HUDEP-2 (cell line): ENCODE data around the gene ZNF160.

ENCODE experiments used
- DNase-seq, 76 experiments: peaks; one replicate each; lab custom pipeline; 2025; ENCODE audit not compliant: unreplicated experiment in 76 of 76; lab: John Stamatoyannopoulos, UW

The ZNF160 gene

DNA sequence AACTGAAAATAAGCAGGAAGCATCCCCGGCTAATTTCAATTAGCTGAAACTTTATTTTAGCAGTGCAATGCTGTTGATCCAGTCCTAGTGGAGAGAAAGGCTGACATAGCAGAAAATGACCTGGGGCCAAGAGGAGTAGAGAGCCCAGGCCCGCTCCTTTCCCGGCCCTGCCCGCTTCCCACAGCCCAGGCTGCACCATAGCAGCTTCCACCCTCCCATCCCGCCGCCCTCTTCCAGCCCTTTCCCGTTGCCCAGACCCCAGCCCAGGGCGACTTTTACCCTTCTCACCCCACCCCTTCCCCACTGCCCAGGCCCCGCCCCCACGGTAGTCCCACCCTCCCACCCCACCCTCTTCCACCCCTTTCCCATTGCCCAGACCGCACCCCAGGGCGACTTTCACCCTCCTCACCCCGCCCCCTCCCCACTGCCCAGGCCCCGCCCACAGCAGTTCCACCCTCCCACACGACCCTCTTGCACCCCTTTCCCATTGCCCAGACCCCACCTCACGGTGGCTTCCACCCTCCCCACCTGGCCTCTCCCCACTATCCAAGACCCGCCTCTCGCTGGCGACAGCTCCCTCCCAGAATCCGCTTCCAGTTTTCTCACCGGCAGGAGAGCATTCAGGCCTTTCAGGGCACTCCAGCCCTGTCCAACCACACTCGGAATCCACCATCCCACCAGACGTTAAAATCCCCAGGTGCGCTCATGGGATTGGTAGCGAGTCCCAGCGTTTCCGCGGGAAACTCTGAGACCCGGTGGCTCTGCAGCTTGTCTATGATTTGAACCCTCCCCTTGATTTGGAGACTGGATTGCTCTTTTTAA is 8.3 kb downstream of the ZNF160 start:
- DNase-seq, result no peak

DNA sequence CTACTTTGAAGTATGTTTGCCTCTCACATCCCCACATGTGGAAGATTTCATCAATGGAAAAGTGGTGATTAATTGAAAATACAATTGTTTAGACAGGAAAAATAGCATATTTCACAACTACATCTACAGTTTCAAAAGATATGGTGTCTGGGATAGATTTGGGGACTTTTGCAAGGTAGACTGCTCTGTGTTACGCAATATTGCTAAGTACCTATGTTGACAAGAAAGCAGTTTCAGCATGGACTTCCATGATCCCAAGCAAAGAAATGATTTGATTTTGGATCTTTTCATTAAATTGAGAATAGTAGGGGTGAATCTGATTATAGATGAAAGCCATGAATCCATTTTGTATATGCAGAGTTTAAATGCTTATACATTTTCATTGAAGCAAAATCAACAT is 10.5 kb downstream of the ZNF160 start:
- DNase-seq, result no peak

DNA sequence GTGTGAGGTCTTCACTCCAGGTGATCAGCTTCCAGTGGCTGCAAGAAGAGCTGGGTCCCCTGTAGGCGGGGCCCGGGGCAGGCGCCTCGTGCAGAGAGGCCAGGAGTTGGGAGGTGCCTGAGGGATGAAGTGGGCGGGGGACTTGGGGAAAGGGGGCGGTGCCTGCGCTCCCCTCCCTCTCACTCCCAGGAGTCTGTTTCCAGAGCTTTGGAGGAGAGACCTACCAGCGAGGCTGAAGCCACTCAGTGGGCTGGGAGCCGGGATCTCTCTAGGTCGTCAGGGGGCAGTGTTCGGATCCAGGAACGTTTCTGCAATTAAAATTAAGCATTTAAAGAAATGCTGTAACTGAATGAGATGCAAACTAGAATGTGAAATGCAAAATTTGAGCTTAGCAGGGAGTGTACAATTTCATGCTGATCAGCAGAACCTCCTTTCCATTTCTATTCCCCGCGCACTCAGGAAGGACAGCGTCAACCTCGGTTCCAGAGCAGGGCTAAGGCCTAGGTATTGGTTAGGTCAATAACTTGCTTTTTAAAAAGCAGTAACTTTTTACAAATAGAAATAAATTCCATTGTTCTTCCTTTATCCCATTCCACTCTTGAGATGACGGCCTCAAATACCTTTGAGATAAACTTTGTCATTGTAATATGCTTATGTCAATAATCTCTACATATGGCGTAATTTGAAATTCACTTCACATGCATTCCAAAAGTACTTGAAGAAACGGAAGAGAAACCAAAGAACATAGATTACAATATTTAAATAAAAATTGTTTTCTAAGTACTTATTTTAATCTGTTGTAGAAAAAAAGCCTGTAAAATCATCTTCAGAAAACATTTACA is 11.6 kb downstream of the ZNF160 start:
- DNase-seq, result no peak

DNA sequence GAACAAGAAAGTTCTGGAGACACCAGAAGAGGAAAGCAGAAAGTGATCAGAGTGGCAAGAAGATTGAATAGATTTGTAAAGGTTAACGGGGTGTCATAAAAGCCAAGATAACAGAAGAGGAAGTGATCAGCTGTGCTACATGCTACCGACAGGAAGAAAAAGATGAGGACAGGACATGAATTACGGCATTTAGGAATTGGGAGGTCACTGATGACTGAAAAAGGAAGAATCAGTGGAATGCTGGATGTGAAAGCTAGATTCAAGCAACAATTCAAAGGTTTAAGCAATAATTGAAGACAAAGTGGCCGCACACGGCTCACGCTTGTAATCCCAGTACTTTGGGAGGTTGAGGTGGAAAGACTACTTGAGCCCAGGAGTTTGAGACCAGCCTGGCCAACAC is 15.1 kb downstream of the ZNF160 start:
- DNase-seq, result no peak

DNA sequence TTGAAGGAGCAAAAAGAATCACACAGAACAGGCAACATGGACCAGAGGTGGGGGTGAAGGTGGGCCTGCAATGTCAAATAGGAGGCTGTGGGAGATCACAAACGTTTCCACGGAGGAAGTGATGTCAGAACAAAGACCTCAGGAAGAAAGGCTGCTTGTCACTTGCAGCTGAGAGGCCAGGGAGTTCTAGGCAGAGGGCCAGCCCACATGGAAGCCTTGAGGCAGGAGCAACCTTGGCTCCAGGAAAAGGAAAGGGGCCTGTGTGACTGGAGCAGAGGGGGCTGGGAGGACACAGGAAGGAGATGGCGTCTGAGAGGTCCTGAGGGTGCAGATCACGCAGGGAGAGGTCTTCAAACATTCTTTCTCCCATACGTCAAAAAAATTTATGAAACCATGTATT is 16.3 kb downstream of the ZNF160 start:
- DNase-seq, result no peak

DNA sequence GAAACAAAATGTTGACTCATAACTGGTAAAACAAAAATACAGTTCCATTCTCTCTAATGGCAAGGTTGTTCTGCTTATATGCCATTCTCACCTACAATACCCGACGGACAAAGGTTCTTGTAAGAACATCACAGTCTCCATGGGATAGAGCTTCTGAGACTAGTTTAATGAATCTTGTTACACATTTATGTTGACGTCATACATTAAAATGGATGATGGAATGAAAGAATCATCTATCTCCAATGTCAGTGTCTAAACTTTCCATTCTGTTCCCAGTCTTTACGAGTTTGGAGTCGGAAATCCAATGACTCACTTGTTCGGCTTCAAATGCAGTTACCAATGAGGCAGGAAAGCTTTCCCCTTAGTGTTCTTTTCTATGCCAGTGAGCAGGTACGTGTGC is 17.7 kb downstream of the ZNF160 start:
- no peak for DNase-seq

DNA sequence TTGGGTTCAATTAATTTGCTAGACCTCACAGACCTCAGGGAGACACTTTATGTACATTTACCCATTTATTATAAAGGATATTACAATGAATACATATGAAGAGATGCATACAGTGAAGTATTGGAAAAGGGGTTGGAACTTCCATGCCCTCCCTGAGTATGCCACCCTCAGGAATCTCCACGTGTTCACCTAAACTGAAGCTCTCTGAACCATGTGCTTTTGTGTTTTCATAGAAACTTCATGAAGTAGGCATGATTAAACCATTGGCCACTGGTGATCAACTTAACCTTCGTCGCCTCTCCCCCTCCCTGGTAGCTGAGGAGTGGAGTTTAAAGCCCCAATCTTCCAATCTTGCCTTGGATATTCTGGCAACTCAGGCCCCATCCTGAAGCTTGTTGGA is 20.3 kb downstream of the ZNF160 start:
- no peak for DNase-seq

DNA sequence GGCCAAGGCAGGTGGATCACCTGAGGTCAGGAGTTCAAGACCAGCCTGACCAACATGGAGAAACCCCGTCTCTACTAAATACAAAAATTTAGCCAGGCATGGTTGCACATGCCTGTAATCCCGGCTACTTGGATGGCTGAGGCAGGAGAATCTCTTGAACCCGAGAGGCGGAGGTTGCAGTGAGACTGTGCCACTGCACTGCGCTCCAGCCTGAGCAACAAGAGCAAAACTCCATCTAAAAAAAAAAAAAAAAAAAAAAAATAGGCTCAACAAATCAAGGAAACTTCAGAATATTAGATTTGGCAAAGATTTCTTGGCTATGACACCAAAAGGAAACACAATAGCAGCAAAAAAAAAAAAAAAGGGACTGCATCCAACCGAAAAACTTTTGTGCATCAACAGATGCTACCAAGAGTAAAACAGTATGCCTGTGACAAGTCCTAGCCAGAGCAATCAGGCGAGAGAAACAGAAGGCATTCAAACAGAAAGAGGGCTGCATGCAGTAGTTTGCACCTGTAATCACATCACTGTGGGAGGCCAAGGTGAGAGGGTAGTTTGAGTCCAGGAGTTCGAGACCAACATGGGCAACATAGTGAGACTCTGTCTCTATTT is 23.8 kb downstream of the ZNF160 start:
- DNase-seq, result no peak

DNA sequence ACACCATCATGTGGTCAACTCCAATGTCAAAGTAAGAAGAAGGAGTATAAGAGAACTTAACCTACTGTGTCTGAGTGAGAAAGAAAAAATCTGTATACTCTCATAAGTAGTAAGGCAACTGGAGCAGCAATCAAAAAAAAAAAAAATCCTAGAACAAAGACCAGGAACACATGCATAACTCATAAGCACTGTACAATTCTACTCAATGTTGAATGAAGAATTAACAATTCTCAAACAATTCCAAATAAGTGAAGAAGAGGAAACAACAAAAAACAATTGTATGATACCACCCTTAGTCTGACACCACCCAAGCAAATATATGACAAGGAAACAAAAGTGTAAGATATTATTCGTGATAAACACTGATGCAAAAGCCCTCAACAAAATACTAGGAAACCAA is 24.6 kb downstream of the ZNF160 start:
- no peak for DNase-seq

DNA sequence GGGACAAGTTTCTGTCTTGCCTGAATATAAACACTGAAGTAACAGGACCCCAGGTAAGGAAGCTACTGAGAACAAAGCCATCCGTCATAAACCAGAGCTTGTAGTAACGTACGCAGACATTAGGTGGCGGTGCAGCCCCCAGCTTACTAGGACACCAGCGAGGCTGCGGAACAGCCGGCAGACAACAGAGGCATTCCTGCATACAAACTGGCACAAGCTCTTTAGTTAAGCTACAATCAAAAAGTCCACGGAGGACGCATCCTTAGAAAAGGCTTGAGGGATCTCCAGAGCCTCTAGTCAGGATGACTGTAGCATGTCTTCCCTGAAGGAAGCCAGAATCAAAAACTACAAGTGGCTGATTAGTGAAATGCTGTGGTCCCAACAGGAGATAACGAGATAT is 26.2 kb downstream of the ZNF160 start:
- no peak for DNase-seq

DNA sequence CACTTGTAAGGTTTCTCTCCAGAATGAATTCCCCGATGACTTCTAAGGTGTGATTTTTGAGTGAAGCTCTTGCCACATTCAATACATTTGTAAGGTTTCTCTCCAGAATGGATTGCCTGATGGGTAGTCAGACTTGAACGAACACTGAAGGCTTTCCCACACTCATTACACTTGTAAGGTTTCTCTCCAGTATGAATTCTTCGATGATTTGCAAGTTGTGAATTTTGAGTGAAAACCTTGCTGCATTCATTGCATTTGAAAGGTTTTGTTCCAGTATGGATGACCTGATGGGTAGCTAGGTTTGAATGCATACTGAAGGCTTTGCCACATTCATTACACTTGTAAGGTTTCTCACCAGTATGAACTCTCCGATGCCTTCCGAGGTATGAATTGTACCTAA is 34.4 kb downstream of the ZNF160 start:
- no peak for DNase-seq

DNA sequence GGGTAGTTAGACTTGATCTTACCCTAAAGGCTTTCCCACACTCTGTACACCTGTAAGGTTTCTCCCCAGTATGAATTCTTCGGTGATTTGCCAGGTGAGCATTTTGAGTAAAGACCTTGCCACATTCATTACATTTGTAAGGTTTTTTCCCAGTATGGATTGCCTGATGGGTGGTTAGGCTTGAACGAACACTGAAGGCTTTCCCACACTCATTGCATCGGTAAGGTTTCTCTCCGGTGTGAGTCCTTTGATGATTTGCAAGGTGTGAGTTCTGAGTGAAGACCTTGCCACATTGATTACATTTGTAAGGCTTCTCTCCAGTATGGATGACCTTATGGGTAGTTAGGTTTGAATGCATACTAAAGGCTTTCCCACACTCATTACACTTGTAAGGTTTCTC is 35.0 kb downstream of the ZNF160 start:
- DNase-seq, result no peak

DNA sequence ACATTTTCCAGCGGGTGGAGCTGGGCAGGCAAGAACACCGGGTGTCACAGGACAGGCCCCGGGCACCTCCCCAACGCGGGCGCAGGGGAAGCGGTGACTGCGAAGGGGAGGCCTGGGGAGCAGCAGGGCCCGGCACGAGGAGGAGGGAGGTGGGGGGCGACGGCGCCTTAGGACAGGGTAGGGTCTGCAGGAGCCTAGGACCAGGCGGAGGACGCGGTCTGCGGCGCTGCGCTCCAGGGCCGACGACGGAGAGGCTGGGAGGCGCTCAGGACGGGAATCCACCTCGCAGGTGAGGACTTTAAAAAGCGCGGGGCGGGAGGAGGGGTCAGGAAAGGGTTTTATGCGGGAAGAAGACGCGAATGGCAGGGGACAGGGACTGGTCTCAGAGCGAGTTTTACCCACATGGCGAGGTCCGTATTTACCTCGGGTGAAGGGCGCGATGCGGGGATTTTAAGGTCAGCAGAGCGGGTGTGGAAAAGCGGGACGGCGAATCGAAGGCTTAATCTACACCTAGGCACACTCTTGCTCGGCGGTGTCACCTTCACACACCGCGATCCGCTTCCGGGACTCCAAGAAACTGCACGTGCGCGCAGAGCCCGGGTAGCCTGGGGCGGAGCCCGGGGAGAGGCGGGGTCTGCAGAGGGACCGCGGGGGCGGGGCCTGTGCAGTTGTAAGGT is 45.2 kb downstream of the ZNF160 start:
- peak in 14 of 76 experiments; percentile 1 to 28 (median 14) for DNase-seq

DNA sequence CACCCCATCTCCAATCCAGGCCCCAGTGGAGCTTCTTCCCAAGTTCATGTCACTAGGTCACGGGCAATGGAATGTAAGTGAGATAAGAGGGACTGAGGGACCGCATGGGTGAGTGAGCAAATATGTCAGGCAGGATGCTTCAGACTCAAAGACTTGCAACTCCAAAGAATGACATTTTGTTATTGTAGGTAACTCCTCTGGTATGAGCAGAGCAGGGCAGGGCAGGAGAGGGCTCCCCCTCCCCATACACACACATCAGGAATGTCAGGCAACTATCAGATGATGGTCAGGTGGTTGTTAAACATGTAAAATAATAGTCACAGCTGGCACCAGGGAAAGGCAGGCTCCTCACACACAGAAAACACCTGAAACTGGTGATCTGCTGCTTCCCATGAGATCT is 48.1 kb downstream of the ZNF160 start:
- DNase-seq, result no peak

DNA sequence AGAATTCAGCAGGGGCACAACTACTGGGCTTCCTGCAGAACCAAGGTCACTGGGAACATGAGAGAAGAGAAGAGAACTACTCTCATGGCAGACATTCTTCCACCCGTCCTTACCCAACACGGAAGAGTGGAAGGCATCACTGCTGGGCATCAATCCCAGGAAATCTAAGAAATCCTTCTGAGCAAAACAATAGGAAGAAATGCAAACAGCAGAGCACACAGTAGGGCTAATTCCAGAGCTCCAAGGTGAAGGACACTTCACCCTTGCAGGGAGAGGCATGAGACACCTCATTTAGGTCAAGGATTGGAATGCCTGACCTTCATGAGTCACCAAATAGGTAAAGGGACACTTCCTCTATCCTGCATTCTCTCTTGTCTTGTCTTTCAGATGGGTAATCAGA is 55.8 kb downstream of the ZNF160 start:
- DNase-seq, result no peak

DNA sequence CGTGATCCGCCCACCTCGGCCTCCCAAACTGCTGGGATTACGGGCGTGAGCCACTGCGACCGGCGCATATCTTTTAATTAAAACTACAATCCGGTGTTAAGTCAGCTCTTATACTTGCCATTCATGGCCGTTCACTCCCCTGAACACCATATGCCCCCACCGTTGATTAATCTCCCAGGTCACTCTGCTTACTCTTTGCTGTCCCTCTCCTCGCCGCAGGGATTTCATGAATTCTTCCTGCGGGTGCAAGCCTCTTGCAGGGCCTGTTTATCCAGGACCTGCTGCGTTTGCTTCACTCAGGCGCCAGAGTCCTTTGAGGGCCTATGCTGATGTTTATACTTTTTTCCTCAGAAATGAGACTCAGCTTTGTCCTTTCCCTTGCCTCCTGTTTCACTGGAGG is 57.7 kb downstream of the ZNF160 start:
- DNase-seq, result no peak

DNA sequence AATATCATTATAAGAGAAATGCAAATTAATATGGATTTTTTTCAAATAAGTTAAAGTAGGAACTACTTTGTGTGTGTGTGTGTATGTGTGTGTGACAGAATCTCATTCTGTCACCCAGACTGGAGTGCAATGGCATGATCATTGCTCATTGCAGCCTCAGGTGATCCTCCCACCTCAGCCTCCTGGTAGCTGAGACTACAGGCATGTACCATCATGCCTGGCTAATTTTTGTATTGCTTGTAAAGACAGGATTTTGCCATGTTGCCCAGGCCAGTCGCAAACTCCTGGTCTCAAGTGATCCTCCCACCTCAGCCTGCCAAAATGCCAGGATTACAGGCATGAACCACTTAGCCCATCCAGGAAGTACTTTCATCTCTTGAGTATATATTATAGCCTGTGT is 61.9 kb downstream of the ZNF160 start:
- DNase-seq, result no peak

DNA sequence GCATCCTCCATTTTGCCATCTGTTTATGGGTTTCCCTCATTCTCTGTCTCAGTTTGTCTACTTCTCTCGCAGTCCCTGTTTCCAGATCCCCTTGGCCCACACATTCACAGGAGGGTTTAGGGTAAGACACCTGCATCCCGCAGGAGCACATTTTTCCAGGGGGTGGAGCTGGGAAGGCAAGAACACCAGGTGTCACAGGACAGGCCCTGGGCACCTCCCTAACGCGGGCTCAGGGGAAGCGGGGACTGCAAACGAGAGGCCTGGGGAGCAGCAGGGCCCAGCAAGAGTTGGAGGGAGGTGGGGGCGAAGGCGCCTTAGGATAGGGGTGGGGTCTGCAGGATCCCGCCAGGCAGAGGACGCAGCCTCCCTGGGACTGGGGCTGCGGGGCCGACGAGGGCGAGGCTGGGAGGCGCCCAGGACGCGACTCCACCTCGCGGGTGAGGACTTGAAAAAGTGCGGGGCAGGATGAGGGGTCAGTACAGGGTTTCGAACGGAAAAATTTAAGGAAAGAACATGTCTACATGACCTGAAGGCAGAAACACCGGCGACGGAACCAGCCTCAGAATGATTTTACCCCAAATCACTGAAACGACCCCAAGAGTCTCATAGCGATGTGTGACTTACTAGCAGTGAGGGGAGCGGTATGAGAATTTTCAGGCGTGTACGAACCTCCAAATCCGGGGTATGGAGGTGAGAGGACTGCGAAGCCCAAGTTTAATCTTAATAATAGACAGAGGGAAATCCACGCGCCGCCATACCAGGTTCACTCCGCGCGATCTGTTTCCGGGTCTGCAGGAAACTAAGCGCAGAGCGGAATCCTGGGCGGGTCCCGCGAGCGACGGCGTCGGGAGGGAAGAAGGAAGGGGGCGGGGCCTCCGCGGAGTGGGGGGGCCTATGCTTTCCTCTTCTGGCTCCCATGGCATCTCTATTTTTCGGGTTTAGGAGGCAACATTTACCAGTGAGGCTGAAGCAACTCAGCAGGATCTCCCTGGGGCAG is 65.8 kb downstream of the ZNF160 start:
- no peak for DNase-seq

DNA sequence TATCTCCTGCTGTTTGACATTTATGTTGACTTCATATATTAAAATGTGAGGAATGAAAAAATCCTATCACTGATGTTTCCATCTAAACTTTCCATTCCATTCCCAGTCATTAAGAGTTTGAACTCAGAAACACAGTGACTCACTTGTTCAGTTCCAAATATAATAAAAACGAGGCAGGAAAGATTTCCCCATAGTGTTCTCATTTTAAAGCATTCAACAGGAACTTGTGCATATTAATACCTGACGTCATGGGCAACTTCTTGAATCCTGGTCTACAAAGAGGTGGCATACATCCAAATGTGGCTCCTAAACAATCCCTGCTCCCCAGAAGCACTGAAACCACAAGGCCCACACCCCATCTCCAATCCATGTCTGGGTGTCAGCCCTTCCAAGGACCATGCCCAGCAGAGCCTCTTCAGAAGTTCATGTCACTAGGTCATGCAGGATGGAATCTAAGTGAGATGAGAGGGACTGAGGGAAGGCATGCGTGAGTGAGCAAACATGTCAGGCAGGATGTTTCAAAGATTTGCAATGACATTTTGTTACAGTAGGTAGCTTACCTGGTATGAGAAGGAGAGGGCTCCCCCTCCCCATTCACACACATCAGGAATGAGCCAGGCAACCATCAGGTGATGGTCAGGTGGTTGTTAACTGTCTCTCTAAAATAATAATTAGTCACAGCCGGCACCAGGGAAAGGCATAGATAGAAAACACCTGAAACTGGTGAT is 68.1 kb downstream of the ZNF160 start:
- no peak for DNase-seq
